Glutamatergic neuron (in vitro differentiated cells): ENCODE measurements around the gene HHIP. TPM values are rescaled to one million over a fixed set of nuclear protein-coding genes. Genes with fewer than 3 reads are reported as not detected.

ENCODE experiments used
- DNase-seq: peaks from one replicate; pipeline ENCODE4 v3.0.0; 2022
- H3K27ac Mint-ChIP-seq: one replicate; pipeline ENCODE4 v1.8.0; 2020; ENCODE audit warnings: mild to moderate bottlenecking, mixed read lengths, inconsistent platforms; ENCODE audit not compliant: unreplicated experiment
- H3K27me3 Mint-ChIP-seq: one replicate; pipeline ENCODE4 v1.8.0; 2020; ENCODE audit warnings: mild to moderate bottlenecking, moderate library complexity, mixed read lengths, inconsistent platforms; ENCODE audit not compliant: unreplicated experiment
- H3K36me3 Mint-ChIP-seq: one replicate; pipeline ENCODE4 v1.8.0; 2020; ENCODE audit warnings: mild to moderate bottlenecking, mixed read lengths, inconsistent platforms; ENCODE audit not compliant: unreplicated experiment
- H3K4me1 Mint-ChIP-seq: one replicate; pipeline ENCODE4 v1.8.0; 2020; ENCODE audit warnings: mild to moderate bottlenecking, low read depth, mixed read lengths, inconsistent platforms; ENCODE audit not compliant: unreplicated experiment
- H3K4me3 Mint-ChIP-seq: one replicate; pipeline ENCODE4 v1.8.0; 2020; ENCODE audit warnings: mild to moderate bottlenecking, mixed read lengths, inconsistent platforms; ENCODE audit not compliant: unreplicated experiment
- H3K9me3 Mint-ChIP-seq: one replicate; pipeline ENCODE4 v1.8.0; 2020; ENCODE audit warnings: mild to moderate bottlenecking, moderate library complexity, mixed read lengths, inconsistent platforms; ENCODE audit not compliant: unreplicated experiment
- CTCF ChIP-seq: fragments of 200-600 bp; sonication (generic); IDR thresholded peaks from one replicate; pipeline ENCODE4 v1.5.0; 2021; ENCODE audit not compliant: partially characterized antibody, unreplicated experiment
- total RNA-seq: library from RNA; stranded (reverse); fragmentation: NEBNext Ultra II Directional; extraction: Animal tissue kit (Norgen Biotek cat#: 25700); gene quantifications from one replicate; pipeline ENCODE4 v1.2.1, GENCODE V29; 2021; ENCODE audit not compliant: unreplicated experiment

HHIP gene
- total RNA-seq, 1 donor from 2014 or later: 9.7 TPM

- no peaks in the 10 kb centered on the region for H3K4me1 Mint-ChIP-seq
- H3K27ac Mint-ChIP-seq: no peak overlapping the region
Observed at GRCh38 chr4:144614850-144615585, 30.9 kb upstream of the HHIP start.

GRCh38 chr4:144621681-144622080 is 24.3 kb upstream of the HHIP start:
- no peak overlapping the region for H3K4me3 Mint-ChIP-seq
- no peaks in the 10 kb centered on the region for H3K36me3 Mint-ChIP-seq
- H3K9me3 Mint-ChIP-seq: no peaks in the 10 kb centered on the region
- no peaks in the 10 kb centered on the region for H3K4me1 Mint-ChIP-seq
- no peak for TF ChIP-seq CTCF
- no peak for DNase-seq
- no peaks in the 10 kb centered on the region for H3K27me3 Mint-ChIP-seq
- no peak overlapping the region for H3K27ac Mint-ChIP-seq

More at GRCh38 chr4:144614850-144615585, 30.9 kb upstream of the HHIP start:
- no peak for TF ChIP-seq CTCF
- Mint-ChIP-seq H3K27me3 (no peaks in the 10 kb centered on the region), H3K9me3 (no peaks in the 10 kb centered on the region), H3K36me3 (no peaks in the 10 kb centered on the region), H3K4me3 (no peak overlapping the region)
- no peak for DNase-seq

GRCh38 chr4:144627663-144628076 is 18.3 kb upstream of the HHIP start:
- Mint-ChIP-seq H3K27ac (no peak overlapping the region), H3K9me3 (no peaks in the 10 kb centered on the region), H3K27me3 (no peaks in the 10 kb centered on the region), H3K4me3 (no peak overlapping the region), H3K4me1 (no peaks in the 10 kb centered on the region), H3K36me3 (no peaks in the 10 kb centered on the region)
- DNase-seq: no peak
- TF ChIP-seq CTCF: no peak

- no peak for TF ChIP-seq CTCF
- H3K27me3 Mint-ChIP-seq: no peaks in the 10 kb centered on the region
- H3K4me3 Mint-ChIP-seq: no peak overlapping the region
Observed at GRCh38 chr4:144633215-144633614, 12.7 kb upstream of the HHIP start.

GRCh38 chr4:144634978-144635747 is 10.8 kb upstream of the HHIP start:
- Mint-ChIP-seq H3K9me3 (peaks cover 5% of the 10 kb centered on the region), H3K27me3 (no peaks in the 10 kb centered on the region), H3K27ac (no peak overlapping the region), H3K4me3 (no peak overlapping the region), H3K36me3 (no peaks in the 10 kb centered on the region), H3K4me1 (no peaks in the 10 kb centered on the region)
- TF ChIP-seq CTCF: no peak
- no peak for DNase-seq

More at GRCh38 chr4:144633215-144633614, 12.7 kb upstream of the HHIP start:
- no peaks in the 10 kb centered on the region for H3K36me3 Mint-ChIP-seq
- H3K4me1 Mint-ChIP-seq: no peaks in the 10 kb centered on the region
- peaks cover 5% of the 10 kb centered on the region for H3K9me3 Mint-ChIP-seq
- DNase-seq: no peak
- H3K27ac Mint-ChIP-seq: no peak overlapping the region
